ENCODE data around the gene C10orf71.

- TF ChIP-seq CTCF (IDR thresholded peaks at IDR 0.05 in 2 of 3, conservative IDR thresholded peaks at IDR 0.05 in 1 of 3; ENCODE audit: borderline replicate concordance in 1 of 3, insufficient read depth in 1 of 3, low read depth in 2 of 3, low read length in 2 of 3) (no peak), POLR2A (IDR thresholded peaks at IDR 0.05; ENCODE audit: borderline replicate concordance, extremely low read depth, insufficient read depth, insufficient read length) (no peak), REST (IDR thresholded peaks at IDR 0.05; ENCODE audit: low read depth) (no peak), ATF3 (IDR thresholded peaks at IDR 0.05) (no peak)
Measured at GRCh38 chr10:49360271-49361177, 61.6 kb downstream of the C10orf71 start.

All from HCT116 (cell line).